GM19035 (cell line): ENCODE data around the gene ADORA2B.
A peak's percentile ranks its signal among the peaks of the same experiment; 100 is the strongest.
"Not testable (repeated sequence)": the region's sequence is repeated elsewhere in the genome, so short reads cannot be mapped to it uniquely, and the experiment has no call there.

Experiments used
- ATAC-seq: cut with Tn5 transposase; IDR thresholded peaks from one replicate; pipeline ENCODE4 v1.9.1; 2021; ENCODE audit not compliant: unreplicated experiment

The ADORA2B gene

DNA sequence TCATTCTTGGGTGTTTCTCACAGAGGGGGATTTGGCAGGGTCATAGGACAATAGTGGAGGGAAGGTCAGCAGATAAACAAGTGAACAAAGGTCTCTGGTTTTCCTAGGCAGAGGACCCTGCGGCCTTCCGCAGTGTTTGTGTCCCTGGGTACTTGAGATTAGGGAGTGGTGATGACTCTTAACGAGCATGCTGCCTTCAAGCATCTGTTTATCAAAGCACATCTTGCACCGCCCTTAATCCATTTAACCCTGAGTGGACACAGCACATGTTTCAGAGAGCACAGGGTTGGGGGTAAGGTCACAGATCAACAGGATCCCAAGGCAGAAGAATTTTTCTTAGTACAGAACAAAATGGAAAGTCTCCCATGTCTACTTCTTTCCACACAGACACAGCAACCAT is 34.1 kb downstream of the ADORA2B start:
- not testable (repeated sequence) for ATAC-seq

- ATAC-seq = no peak
Measured at GRCh38 chr17:15981208-15981607, 36.3 kb downstream of the ADORA2B start.

DNA sequence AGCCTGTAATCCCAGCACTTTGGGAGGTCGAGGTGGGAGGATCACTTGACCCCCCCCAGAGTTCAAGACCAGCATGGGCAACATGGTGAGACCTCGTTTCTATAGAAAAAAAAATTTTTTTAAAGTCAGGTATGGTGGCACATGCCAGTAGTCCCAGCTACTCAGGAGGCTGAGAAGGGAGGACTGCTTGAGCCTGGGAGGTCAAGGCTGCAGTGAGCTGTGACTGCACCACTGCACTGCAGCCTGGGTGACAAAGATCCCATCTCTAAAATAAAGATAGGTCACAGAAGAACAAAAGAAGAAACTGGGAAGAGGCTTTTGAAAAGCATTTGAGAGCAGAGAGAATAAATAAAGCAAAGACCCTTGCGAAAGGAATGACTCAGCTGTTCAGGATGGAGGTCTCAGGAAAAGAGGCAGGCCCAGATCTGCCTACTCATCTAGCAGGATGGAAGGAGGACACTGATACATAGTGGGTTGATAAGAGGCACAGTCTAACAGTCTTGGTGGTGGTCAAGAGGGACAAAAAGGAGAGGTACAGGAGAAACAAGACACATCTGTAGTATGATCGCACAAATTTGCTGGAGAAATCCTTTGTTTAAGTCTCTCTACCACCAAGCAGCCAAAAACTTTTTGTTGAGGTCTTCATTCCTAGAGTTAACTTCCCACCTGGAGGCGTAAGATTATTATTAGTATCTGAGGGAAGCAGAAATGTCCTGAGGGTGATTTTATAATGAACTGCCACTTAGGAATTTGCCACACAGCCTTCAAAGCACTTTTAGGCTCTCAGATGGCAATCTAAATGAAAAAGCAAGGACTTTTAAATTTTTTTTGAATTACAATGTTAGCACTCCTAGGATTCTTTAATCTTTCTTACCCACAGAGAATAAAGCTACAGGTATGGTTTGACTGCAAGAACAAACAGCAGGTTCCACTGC is 37.0 kb downstream of the ADORA2B start:
- ATAC-seq = no peak

GRCh38 chr17:15996322-15996721 is 51.4 kb downstream of the ADORA2B start:
- no peak for ATAC-seq

DNA sequence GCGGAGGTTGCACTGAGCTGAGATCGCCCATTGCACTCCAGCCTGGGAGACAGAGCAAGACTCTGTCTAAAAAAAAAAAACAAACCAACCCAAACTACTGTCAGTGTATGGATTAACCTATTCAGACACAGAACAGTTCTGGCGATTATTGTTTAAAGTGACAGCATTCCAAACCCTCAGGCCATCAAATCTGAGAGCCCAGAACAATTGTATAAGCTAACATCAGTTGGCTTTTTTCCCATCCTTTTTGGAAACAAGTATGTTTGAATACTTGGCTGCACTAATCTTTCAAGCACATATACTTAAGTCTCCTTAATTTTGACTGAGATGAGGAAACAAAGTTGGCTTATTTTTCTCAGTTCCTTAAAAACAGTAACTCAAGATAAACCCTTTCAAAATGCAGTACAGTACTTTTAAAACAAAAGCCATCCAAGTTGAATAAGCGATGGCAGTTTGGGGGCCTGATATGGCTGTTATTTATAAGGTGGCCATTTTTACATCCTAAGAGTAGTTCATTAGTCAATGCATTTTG is 53.2 kb downstream of the ADORA2B start:
- ATAC-seq = no peak

- ATAC-seq = peak; percentile 92
Measured at GRCh38 chr17:15999141-15999973, 54.4 kb downstream of the ADORA2B start, which contains the start of the genes TTC19 and ZSWIM7. Gene TTC19 (plus strand): TSS chr17:15999824. CDS start chr17:15999849, 25 bp downstream. Gene ZSWIM7 (minus strand): TSS chr17:15999704. CDS start chr17:15999594, 110 bp downstream.

DNA sequence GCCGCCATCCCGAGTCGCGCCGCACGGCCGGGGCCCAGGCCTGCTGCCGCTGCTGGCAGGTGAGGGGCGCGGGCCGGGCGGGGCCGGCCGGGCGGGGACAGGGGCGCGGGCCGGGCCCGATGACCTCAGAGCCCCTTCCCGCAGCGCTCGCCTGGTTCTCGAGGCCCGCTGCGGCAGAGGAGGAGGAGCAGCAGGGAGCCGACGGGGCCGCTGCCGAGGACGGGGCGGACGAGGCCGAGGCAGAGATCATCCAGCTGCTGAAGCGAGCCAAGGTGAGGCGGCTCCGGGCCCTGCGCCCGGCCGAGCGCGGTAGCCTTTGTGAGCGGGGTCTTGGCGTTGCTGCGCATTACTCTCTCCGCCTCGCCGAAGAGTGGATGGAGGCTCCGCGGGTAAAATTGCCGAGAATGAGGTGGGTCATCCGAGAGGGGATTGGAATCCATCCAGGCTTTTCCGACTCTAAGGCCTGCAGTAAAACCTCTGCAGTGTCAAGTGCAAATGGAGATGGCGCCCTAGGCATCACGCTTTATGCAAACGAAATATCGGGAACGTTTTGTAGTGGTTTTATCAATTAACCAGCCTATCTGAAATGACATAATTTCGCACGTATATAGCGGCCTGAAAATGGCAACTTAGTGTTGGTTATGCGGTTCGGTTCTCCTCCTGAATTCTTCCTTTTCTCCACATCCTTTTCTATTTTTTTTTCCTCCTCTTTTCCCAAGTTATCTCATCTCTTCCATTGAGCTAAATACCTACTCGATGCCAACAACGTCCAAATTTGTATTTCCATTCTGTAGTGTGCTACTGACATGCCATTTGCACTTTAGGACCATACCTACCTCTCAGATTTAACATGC is 55.3 kb downstream of the ADORA2B start:
- ATAC-seq = peak; percentile 32

DNA sequence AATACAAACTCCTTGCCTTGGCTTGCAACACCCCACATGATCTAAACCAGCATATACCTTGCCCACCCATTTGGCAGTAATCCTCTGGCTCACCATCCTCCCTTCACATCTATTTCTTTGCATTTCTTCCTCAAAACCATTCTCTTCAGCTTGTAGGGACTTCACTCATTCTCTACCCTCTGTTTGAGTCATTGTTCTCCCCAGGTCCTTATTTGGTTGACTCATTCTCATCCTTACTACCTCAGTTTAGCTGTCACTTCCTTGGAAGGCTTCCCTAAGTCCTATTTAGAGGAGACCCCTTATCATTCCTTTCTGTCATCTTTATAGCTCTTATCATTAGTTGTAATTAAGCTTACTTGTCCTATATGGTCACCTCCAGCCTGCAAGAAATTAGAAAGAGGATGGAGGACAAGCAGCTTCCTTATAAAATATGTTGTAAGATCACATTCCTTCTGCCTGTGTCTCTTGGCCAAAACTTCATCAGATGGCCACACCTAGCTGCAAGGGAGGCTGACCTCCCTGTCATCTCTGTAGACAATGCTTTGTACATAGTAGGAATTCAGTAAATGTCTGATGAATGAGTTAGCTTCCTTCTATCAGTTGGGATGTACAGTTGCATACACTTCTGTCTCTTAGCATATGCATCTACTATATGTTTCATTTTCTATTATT is 56.4 kb downstream of the ADORA2B start:
- ATAC-seq = no peak

DNA sequence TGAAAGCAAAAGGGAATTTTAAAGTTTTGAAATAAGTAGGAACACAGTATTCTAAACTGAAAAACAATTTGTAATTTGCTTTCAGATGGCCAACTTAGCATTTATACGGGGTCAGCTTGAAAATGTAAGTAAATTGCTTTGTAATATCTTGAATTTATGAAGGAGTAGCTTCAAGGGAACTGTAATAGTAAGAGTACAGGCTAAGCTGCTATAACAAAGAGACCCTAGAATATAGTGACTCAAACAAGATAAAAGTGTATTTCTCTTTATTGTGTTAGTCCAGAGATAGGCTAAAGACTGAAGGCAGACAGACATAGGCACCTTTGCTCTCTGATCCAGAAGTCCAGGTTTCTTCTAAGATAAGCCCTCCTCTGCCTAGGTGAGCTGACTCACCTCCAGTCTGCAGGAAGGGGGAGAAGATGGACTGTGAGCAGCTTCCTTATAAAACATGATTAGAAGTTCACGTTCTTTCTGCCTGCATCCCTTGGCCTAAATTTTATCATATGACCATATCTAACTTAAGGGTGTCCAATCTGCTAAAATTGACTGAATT is 57.9 kb downstream of the ADORA2B start:
- no peak for ATAC-seq

GRCh38 chr17:16003841-16004240 is 58.9 kb downstream of the ADORA2B start:
- ATAC-seq = no peak

GRCh38 chr17:16005636-16006035 is 60.7 kb downstream of the ADORA2B start:
- ATAC-seq = no peak

- no peak for ATAC-seq
Measured at GRCh38 chr17:16007439-16007838, 62.5 kb downstream of the ADORA2B start.

DNA sequence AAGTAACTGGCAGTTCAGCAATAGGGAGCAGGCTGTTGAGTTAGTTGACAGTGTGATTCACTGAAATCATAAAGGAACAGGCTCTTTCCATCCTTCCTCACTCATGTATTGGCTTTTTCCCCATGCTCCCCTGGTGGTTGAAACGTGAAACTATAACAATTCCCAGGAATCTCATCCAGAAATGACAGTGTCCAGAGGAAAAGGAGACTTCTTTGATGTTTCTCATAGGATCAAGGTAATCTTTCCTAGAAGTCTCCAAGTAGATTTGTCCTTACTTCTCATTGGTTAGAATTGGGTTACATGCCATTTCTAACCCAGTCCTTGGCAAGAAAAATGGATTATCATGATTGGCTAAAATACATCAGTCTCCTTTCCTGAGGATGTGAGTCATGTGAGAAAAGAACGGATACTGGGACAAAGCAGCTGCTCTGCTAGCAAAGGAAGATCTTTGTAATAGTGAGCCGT is 69.0 kb downstream of the ADORA2B start:
- ATAC-seq = no peak

DNA sequence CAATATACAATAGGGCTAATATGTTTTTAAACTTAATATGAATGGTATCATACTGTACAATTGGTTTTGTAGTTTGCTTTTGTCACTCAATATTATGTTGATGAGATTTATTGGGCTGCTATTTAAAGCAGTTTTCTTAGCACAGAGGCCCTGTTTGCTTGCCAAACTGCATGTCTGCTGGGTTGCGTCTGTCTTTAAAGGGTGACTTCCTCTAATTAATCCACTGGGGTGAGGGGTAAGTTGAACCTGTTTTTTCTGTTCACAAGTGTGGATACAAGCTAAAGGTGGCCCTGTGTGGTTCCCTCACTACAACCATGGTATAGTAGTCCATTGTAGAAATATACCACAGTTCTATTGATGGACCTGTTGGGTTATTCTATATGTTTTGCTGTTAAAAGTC is 74.4 kb downstream of the ADORA2B start:
- no peak for ATAC-seq

DNA sequence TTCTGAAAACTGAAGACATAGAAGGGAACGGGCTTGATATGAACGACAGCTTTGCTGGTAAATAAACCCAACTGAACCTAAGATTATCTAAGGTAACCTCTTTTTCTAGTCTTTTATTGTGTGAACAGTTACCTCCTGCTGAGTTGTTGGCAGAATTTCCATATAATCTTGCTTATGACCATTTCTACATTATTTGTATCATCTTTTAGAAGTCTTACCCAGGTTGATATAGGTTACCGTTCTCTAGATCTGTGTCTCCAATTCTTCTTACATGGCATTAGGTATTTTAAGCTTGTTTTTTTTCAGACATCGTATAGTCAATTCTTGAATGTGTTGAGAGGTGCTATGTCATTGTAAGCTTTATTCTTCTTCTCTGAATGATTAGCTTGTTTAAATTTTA is 79.0 kb downstream of the ADORA2B start:
- no peak for ATAC-seq

DNA sequence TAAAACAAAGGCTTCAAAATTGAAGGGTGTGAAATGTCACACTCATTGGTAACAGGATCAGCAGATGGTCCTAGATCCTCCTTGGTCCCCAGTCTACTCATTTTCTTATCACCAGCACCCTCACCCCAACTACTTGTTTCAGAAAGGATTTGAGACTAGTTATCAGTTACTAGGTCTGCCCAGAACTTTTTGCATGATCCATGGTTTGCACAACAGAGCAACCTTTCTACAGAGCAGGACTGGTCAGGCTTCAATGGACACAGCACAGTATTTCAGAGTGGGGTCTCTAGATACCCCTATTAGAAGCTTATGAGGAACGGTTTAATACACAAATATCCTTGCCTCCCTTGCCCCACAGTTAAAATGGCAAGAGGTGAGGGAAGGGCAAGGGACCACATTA is 80.3 kb downstream of the ADORA2B start:
- ATAC-seq = no peak
